Stomach (tissue), 4 donors: Measurements from ENCODE around the gene PPP1R12A.

Experiments used
- CTCF ChIP-seq, 7 experiments: fragments of 450-650 bp in 4 of 7; fragments of 200-600 bp in 3 of 7; sonication (generic) in 3 of 7; IDR thresholded peaks; one replicate each; pipeline ENCODE4 v1.5.1; 2016 to 2019; ENCODE audit warnings: antibody characterized with exemption in 7 of 7, control low read depth in 2 of 7, mild to moderate bottlenecking in 1 of 7
- EP300 ChIP-seq: sonication (generic); formaldehyde crosslinking; IDR thresholded peaks from one replicate; pipeline ENCODE4 v1.6.1; 2017; ENCODE audit warnings: antibody characterized with exemption
- POLR2A ChIP-seq, 4 donors: fragments of 450-650 bp; IDR thresholded peaks; one replicate each; pipeline ENCODE4 v1.6.1; 2016; ENCODE audit warnings: antibody characterized with exemption in 4 of 4, control low read depth in 2 of 4, mild to moderate bottlenecking in 1 of 4, moderate library complexity in 1 of 4
- POLR2AphosphoS5 ChIP-seq, 3 donors: sonication (generic); formaldehyde crosslinking; IDR thresholded peaks; one replicate each; pipeline ENCODE4 v1.6.1; 2016; ENCODE audit warnings: antibody characterized with exemption in 3 of 3

GRCh38 chr12:79897617-79898016 lies 37.3 kb downstream of the PPP1R12A start:
- TF ChIP-seq CTCF (IDR thresholded peaks at IDR 0.05), result no peak
- no peak for TF ChIP-seq POLR2A (IDR thresholded peaks at IDR 0.05)
- TF ChIP-seq POLR2AphosphoS5 (IDR thresholded peaks at IDR 0.05), result no peak
- no peak for TF ChIP-seq EP300
